HG03064 (cell line): ENCODE results near the gene LONP1.
"Not testable (repeated sequence)": the region's sequence is repeated elsewhere in the genome, so short reads cannot be mapped to it uniquely, and the experiment has no call there.

Experiments
- ATAC-seq: cut with Tn5 transposase; IDR thresholded peaks from one replicate; pipeline ENCODE4 v1.9.1; 2021; ENCODE audit warnings: low read depth; ENCODE audit not compliant: unreplicated experiment

The LONP1 gene

DNA sequence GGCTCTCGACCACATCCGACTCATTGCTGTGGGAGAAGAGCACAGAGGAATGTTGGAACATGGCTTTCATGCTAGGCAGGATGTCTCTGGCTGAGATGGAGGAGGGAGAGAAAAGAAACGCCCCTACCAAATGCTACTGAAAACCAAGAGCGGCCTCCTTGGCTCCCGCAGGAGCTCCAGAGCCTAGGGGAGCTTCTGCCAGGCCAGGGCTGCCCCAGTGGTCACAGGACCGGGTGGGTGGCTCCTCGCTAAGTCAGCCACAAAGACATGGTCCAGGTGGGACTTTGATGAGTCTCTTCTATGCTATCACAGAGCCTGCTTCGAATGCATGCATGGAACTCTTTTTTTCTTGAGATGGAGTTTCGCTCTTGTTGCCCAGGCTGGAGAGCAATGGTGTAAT, 6.7 kb downstream of the LONP1 start:
- no peak for ATAC-seq

DNA sequence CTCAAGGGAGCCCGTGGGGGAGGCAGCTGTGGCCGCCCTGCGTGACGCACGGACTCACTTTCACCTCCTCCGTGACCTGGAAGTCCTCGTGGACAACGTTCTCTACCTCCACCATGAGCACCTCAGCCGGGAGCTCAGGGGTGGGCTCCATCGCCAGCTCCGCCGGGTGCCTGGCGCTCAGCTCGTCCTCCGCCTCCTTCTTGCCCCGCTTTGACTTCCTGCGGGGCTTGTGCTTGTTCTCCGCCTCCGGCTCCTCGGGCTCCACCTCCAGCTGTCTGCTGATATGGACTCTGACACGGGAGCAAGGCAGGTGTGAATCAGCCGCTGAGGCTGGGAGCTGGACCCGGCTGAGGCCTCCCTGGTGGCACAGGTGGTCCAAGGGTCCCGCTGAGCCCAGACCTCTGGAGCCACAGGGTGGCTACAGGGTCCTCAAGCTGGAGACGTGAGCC, 8.2 kb downstream of the LONP1 start:
- ATAC-seq, result no peak

DNA sequence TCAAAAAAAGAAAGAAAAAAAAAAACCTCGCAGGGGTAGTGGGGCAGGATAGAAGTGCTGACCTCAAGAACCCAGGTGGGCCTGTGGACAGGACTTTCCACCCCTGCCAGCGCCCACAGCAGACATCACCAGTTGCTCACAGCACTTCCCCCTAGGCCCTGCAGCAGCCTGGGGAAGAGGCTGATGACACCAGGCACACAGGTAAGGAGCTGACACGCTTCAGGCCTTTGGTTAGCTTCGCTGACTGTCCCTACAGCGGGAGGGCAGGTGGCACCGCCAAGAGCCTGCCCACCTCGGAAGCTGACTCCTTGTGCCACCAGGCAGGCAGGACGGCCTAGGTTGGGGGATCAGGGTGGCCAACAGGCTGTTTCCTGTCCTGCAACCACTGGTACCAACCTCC, 8.9 kb downstream of the LONP1 start:
- ATAC-seq, result no peak

DNA sequence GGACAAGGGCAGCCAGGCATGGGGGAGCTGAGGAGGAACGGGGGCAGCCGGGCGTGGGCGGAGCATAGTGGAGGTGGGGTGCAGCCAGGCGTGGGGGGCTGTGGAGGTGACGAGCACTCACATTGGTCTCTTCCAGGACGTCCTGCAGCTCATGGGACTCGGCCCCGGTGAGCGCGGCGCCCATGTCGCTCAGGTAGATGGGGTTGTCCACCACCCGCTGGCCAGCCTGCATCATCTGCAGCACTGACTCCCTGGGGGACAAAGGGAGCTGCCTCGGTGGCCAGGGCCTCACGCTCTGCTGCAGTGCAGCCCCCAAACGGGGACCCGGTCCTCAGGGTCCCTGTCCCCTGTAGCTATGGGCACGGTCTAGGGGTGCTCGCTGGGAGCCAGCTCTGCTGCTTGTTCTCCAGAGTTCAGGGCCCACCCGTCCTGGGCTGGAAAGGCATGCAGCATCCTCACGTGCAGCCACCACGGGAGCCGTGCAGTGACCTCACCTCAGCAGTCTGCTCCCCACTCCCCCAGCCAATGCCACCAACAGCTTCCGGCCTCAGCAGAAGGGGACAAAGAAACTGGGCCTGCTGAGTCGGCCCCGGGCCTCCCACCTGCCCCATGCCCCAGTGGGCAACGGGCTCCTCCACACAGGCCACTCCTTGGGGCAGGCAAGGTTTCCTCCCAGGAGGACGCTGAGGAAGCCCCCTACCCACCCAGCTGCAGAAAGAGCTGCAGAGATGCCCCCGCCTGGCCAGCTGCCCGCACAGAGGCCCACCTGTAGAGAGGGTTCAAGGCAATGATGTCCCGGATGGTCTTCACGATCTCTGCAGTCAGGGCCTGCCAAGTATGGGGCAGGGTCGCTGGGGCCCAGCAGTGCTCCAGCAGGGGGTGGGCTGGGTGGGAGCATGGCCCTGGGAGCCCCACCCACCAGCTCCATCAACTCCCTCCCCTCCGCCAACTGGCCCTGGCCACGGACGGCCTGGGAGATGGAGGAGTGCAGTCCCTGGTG, 12.1 kb downstream of the LONP1 start:
- no peak for ATAC-seq

DNA sequence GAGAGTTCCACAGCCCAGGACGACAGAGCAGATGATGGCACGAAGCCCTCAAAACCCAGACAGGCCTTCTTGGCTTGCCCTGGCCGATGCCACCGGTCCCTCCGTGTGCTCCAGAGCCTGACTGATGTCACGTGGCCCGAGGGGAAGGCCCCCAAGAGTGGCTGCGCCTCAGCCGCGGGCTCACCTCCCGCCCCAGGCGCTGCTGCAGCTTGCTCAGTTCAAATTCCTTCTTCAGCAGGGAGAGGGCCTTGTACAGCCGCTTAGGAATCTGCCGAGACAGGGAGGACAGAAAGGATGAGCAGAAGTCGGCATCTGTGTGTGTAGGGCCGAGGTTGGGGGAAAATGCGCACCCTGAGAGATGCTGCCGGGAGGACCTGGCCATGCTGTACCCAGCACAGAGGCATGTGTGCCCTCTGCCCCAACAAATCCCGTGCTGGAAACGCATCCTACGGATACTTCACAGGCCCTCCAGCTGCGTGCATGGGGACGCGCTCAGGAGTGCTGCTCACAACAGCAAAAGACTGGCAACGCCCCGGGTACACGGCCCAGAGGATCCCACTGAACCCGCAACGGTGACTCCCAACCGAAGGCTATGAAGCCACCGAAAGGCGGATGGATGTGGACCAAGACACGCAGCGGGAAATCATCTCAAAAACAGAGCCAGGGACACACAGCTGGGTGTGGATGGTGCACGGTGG, 12.9 kb downstream of the LONP1 start:
- ATAC-seq, result no peak

DNA sequence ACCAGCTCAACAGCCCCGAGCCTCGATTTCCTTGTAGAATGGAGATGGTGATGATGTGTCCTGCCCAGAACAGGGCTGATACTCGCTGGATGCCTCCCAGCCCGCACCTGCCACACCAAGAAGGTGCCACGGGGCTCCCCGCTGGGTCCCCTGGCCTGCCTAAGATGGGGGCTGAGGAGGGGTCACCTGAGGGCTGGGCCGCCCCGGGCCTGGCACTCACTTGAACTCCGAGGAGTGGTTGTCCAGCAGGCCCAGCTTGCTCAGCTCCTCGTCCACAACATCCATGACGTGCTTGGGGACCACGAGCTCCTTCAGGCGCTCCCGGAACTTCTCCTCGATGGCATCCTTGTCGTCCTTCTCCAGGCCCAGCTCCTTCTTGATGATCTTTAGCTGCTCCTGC, 14.4 kb downstream of the LONP1 start:
- no peak for ATAC-seq

DNA sequence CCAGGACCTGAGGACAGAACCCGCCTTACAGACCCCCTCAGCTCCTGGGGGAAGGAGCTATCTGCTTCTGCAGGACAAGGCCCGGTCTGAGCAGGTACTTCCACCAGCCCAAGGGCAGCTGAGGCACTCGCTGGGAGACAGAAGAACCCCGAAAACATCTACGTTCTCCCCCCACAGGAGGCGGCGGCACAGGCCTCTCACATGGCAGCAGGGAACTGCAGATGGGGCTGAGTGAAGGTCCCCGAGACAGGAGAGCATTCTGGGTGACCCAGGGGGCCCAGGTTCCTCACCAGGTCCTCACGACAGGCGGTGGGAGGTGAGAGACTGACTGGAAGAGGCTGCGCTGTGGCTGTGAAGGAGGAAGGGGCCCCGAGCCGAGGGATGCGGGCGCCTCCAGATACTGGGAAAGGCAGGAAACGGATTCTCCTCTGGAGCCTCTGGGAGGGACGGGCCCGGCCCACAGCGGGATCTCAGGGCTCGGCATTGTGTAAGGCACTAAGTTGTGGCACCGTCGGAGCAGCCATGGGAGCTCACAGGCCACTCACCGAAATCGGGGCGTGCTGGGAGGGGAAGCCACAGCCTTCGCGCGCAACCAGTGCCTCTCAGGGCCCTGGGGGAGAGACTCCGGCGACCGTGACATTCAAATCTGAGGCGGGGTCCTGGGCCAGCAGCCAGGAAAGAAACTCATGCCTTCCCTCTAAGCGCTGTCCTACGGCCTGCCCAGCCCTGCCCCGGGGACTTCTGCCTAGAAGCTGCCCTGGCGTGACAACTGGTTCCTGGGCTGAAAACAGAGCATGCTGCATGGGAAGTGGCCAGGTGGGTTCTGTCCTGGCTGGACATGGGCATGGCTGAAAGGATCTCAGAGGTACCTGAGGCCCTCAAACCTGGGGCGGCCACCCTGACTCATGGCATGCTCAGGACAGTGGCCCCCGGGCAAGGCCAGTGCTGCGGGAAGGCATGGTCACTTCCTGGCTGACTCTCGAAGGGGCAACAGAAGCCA, 15.8 kb downstream of the LONP1 start:
- ATAC-seq, result no peak

DNA sequence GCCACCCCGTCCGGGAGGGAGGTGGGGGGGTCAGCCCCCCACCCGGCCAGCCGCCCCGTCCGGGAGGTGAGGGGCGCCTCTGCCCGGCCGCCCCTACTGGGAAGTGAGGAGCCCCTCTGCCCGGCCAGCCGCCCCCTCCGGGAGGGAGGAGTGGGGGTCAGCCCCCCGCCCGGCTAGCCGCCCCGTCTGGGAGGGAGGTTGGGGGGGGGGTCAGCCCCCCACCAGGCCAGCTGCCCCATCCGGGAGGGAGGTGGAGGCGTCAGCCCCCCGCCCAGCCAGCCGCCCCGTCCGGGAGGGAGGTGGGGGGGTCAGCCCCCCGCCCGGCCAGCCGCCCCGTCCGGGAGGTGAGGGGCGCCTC, 17.9 kb downstream of the LONP1 start:
- ATAC-seq, result not testable (repeated sequence)

DNA sequence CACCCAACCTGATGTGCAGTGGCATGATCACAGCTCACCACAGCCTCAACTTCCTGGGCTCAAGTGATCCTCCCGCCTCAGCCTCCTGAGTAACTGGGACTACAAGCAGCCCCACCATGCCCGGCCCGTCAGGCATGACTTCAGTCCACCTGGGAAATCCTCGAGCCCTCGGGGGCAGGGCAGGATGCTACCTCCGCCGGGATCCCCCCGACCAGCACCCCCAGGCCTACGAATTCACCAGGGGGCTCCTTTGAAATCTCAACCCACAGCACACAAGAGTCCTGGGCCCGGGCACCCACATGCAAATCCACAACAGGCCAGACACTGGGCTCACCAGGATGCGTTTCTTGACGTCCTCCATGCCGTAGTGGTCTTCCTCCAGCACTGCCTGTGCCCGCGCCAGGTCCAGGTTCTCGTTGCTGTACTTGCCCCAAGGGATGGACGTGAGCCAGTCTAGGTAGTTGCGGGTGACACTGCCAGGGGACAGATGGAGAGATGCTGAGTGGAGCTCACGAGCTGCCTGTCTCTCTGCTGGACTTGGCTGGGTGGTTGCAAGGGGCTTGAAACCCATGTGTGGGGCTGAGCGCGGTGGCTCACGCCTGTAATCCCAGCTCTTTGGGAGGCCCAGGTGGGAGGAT, 19.4 kb downstream of the LONP1 start:
- no peak for ATAC-seq

DNA sequence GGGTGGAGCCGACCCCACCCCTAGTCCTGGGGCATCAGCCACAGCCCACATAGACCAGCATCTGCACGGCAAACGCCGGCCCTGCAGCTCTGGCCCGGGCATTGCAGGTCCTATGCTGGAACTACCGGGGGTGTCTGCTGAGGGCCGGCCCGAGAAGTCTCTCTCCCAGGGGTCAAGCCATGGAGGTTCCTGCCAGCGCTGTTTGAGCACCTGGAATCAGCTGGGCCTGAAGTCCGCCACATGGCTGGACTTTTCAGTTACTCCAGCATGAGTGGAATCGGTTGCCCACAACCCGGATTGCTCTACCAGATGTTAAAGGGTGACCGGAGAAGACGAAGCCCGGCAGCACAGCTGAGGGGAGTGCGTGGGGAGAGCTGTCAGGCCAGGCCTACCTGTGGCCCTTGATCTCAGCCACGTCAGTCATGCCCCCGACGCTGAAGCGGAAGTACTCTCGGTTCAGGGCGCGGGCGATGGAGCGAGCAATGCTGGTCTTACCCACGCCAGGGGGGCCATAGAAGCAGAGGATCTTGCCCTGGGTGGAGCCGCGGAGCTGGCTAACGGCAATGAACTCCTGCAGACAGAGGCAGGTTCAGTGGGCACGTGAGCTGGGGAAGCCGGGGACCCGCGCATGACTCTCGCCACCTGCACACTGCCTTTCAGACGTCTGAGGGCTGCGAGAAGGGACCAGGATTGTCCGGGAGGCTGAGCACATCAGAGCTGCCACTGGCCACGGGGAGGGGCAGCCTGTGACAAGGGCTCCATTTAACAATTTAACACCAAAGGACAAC, 21.1 kb downstream of the LONP1 start:
- no peak for ATAC-seq

DNA sequence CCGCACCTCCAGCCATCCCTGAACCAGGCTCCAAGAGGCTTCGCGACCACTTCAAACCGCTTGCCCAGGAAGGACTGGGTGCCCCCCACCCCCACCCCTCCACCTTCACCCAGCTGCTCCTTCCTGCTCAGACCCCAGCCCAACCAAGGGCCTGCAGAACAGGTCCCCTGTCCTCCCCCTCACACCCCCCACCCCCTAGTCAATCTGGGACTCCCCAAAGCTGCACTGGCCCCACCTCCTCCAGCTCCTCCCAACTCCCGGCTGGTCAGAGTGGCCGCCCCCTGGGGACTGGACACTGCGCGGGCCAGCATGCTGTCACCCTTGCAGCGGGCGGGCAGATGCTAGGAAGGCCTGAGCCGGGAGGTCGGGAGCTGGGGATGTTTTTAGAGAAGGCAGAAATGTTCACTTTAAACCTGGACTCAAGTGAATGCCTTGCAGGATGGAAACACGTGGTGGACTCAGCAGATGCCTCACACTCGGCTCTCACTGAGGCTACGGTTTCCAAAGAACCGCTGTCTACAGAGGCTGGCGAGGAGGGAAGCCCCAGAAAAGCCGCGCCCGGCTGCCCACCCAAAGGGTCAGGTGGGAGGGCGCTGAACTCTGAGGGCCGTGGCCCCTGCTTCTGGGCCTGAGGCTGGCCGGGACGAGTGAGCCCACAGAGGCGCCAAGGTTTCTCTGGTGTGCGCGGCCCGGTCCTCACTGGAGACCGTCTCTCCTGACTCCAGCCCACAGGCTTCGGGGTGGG, 21.9 kb downstream of the LONP1 start:
- no peak for ATAC-seq

DNA sequence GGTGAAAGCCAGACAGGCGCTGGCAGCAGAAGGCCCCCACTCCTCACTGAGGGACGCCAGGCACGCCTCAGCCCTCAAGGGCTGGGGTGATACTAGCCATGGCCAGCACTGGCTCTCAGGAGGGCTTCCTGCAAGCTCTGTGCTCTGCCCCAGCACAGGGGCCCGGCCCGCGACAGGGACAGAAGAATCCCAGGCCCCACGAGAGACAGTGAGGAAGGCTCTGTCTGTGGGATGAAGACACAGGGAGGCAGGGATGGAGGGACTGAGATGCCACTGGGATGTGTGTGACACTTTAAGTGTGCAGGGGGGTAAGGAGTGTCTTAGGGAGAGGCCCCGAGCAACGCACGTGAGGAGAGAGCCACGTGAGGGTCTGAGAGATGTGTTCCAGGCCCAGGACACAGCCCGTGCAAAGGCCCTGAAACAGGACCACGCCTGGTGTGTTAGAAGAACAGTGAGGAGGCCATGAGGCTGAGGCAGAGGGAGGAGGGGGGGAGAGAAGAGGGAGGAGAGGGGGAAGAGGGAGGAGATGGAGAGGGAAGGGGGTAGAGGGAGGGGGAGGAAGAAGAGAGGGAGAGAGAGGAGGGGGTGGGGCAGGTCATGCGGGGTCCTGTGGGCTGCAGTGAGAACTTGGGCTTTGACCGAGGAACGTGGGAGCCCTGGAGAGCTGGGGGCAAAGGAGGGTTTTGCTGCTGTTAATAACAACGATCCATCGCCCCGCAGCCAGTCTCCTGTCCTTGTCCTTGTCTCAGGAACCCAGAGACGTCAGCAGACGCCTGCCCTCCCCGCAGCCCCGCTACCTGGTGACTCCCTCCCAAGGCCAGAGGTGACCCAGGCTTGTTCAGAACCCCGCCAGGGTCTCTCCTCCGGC, 22.7 kb downstream of the LONP1 start:
- no peak for ATAC-seq

DNA sequence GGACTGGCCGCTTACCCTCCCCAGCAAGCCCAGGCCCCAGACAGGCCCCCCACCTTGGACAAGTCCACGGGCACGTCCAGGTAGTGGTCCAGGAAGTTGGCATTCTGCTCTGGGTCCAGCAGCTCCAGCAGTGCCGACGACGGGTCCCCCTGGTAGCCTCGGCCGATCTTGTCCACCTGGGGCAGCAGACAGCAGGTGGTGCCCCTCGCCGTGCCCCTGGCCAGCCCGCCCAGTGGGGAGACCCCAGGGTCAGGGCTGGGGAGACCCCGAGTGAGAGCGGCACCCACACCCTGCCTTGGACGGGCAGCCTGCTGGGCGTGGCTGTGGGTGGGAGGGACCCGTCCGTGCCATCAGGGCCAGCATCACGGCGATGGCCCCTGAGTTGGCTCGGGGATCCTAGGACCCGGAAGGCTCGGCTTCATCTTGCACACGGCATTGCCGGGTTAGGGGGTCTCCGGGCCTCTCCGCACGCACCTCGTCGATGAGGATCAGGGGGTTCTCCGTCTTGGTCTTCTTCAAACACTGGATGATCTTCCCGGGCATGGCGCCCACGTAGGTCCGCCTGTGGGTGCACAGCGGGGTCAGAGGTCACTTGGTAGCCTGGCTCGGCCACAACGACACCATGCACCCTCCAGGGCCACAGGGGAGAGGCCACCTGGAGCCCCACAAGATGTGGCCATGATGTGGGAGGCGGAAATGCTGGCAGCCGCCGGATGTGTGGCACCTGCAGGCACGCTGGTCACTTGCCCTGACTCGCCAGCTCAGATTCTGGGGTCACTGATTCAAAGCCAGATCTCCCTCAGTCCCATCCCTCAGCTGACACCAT, 23.5 kb downstream of the LONP1 start:
- no peak for ATAC-seq

DNA sequence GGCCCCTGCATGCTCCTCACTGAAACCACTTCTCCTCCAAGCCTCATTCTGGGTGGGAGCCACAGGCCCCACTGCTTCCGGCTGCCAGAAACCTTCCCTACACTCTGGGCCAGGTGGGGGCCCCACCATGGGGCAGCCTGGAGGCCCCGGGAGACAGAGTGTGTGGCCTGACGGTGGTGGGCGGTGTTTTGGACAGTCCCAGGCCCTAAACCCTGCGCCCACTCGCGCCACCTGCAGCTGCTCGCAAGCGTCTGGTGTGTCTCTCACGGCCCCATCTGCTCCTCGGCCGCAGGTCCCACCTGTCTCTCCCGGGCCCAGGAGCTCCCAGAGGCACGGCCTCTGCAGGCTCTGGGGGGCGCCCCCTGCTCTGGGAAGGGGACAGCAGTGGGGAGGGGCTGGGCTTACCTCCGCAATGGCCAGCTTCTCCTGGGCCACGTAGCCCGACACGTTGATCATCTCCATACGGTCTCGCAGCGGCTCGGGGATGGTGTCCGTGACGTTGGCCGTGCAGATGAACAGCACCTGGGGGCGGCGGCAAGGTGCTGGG, 24.2 kb downstream of the LONP1 start:
- no peak for ATAC-seq

DNA sequence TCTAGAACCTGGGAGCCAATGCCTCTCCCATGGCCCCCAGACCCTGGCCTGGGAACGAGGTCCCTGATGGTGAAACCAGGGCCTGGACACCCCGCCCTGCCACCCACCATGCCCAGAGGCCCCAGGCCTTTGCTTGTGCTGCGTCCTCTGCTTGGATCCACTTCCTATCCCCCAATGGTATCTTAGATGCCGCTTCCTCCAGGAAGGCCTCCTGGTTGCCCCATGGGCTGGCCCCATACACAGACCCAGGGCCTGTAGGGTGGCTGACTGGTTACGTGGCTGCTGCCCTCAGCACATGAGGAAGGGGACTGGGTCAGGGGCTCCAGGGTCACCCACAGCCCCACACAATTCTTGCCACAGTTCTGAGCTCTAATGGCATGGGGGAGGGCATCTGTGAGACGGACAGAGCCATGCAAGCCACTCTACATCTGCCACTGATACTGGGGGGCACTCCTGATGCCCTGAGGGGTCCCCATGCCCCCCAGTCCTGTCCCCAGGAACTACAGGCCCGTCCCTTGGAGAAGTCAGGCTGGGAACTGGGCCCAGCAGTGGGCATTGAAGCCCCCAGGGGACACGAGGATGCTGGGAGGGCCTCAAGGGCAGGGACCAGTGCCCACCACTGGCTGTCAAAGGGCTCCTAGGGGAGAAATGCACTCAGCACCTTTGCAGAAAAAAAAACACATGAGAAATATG, 24.8 kb downstream of the LONP1 start:
- ATAC-seq, result no peak
